Vagina (tissue), 2 donors: Measurements from ENCODE around the gene ZDHHC5. TPM values are rescaled to one million over a fixed set of nuclear protein-coding genes. Genes with fewer than 3 reads are reported as not detected.
"Not testable (repeated sequence)": the region's sequence is repeated elsewhere in the genome, so short reads cannot be mapped to it uniquely, and the experiment has no call there.

Experiments used
- DNase-seq, 2 donors: peaks; one replicate each; pipeline ENCODE4 v3.0.0-alpha.2; 2017; ENCODE audit errors: extremely low spot score in 2 of 2
- H3K27ac ChIP-seq: fragments of 200-600 bp; sonication (generic); one replicate; pipeline ENCODE4 v1.5.1; 2019
- H3K27me3 ChIP-seq: fragments of 200-600 bp; sonication (generic); one replicate; pipeline ENCODE4 v1.5.1; 2019
- H3K36me3 ChIP-seq, 2 donors: fragments of 200-600 bp; sonication (generic); one replicate each; pipeline ENCODE4 v1.5.1; 2017 to 2019
- H3K4me1 ChIP-seq: fragments of 200-600 bp; sonication (generic); one replicate; pipeline ENCODE4 v1.5.1; 2019
- H3K4me3 ChIP-seq, 2 donors: fragments of 200-600 bp; sonication (generic); 1 replicate in 1 of 2; 2 replicates in 1 of 2; pipeline ENCODE4 v1.5.1; 2016 to 2019
- H3K9me3 ChIP-seq: fragments of 200-600 bp; sonication (generic); one replicate; pipeline ENCODE4 v1.5.1; 2019
- POLR2A ChIP-seq, 2 donors: fragments of 450-650 bp; IDR thresholded peaks; one replicate each; pipeline ENCODE4 v1.6.1; 2017; ENCODE audit warnings: antibody characterized with exemption in 2 of 2, mild to moderate bottlenecking in 2 of 2, moderate library complexity in 2 of 2
- POLR2AphosphoS5 ChIP-seq, 2 donors: sonication (generic); formaldehyde crosslinking; IDR thresholded peaks; one replicate each; pipeline ENCODE4 v1.9.0; 2017; ENCODE audit warnings: antibody characterized with exemption in 2 of 2, mild to moderate bottlenecking in 2 of 2, low read depth in 1 of 2; ENCODE audit not compliant: insufficient read depth in 1 of 2
- intact Hi-C: fragments of 100-400 bp; cut with DNase I; formaldehyde crosslinking; loops from one replicate; pipeline ENCODE4 v1.15.1; 2023
- total RNA-seq: library from RNA; depleted of rRNA; stranded (reverse); fragments of >200 nt; gene quantifications from one replicate; pipeline ENCODE4 v1.2.3, GENCODE V29; 2016
- TF ChIP-seq, protein P1 (sequence below), 3 experiments: fragments of 450-650 bp in 2 of 3; fragments of 200-600 bp in 1 of 3; sonication (generic) in 1 of 3; IDR thresholded peaks; one replicate each; pipeline ENCODE4 v1.5.1; 2017 to 2019; ENCODE audit warnings: antibody characterized with exemption in 3 of 3, mild to moderate bottlenecking in 2 of 3, moderate library complexity in 2 of 3

ZDHHC5 gene
- total RNA-seq, 1 donor from 2014 or later: 46.2 TPM

DNA sequence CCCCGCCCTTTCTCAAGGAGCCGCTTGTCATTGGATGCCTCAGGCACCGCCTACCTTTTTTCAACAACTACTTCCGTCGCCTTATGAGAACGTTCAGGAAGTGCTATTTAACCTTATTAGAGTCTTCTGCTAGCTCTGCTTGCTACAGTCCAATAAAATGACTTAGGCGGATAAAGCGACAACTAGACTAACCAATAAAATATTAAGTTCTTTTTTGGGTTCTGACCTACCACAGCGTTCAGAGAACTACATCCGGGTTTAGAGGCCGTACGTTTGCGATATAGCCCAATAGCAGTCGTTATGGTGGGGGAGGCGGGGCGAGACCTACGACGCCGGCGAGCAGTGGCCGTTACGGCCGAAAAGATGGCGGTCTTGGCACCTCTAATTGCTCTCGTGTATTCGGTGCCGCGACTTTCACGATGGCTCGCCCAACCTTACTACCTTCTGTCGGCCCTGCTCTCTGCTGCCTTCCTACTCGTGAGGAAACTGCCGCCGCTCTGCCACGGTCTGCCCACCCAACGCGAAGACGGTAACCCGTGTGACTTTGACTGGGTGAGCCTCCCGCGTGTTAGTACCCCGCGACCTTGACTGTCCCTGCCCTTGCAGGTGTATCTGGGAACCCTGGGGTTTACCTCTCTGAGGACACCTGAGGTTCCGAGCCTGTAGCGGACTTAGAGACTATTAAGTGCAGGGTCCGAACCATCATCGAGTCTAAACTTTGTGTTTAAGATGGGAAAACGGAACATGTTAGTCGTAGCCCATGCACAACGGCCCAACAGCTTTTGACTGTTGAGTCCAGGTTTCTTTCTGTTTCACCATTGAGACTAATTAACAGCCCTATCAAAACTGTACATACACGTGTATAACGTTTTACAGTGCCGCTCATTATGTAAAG, 44.6 kb downstream of the ZDHHC5 start, which contains the start of gene TMX2:
TSS of gene TMX2 (plus strand) at position 338 of the 895 bp plus-strand sequence. CDS start at position 364, 26 bp downstream.
- no peaks in the 10 kb centered on the region for H3K27me3 ChIP-seq
- intact Hi-C loops: no loop called here
- TF ChIP-seq POLR2AphosphoS5 (IDR thresholded peaks at IDR 0.05; ENCODE audit: insufficient read depth in 1 of 2, low read depth in 1 of 2): peak; percentile 69 to 96
- TF ChIP-seq, protein P1, sequence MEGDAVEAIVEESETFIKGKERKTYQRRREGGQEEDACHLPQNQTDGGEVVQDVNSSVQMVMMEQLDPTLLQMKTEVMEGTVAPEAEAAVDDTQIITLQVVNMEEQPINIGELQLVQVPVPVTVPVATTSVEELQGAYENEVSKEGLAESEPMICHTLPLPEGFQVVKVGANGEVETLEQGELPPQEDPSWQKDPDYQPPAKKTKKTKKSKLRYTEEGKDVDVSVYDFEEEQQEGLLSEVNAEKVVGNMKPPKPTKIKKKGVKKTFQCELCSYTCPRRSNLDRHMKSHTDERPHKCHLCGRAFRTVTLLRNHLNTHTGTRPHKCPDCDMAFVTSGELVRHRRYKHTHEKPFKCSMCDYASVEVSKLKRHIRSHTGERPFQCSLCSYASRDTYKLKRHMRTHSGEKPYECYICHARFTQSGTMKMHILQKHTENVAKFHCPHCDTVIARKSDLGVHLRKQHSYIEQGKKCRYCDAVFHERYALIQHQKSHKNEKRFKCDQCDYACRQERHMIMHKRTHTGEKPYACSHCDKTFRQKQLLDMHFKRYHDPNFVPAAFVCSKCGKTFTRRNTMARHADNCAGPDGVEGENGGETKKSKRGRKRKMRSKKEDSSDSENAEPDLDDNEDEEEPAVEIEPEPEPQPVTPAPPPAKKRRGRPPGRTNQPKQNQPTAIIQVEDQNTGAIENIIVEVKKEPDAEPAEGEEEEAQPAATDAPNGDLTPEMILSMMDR (IDR thresholded peaks at IDR 0.05): no peak
- no peak for TF ChIP-seq POLR2A (IDR thresholded peaks at IDR 0.05)
- peak within 1 kb of the TSS; percentile 98 to 100 for H3K4me3 ChIP-seq
- H3K9me3 ChIP-seq: no peaks in the 10 kb centered on the region
- peak; percentile 96 to 99 for DNase-seq
- H3K36me3 ChIP-seq: no peaks in the 10 kb centered on the region
- peak within 1 kb of the TSS; percentile 93 for H3K27ac ChIP-seq
- peaks cover 55% of the 10 kb centered on the region for H3K4me1 ChIP-seq

GRCh38 chr11:57713835-57714234, 45.9 kb downstream of the ZDHHC5 start:
- no peak for DNase-seq
- H3K27me3 ChIP-seq: no peaks in the 10 kb centered on the region
- intact Hi-C loops: no loop called here
- no peaks in the 10 kb centered on the region for H3K36me3 ChIP-seq
- no peaks in the 10 kb centered on the region for H3K9me3 ChIP-seq
- peaks cover 47% of the 10 kb centered on the region for H3K4me1 ChIP-seq
- H3K27ac ChIP-seq: no peak overlapping the region
- TF ChIP-seq POLR2AphosphoS5 (IDR thresholded peaks at IDR 0.05; ENCODE audit: insufficient read depth in 1 of 2, low read depth in 1 of 2) (no peak), POLR2A (IDR thresholded peaks at IDR 0.05) (no peak)
- TF ChIP-seq, protein P1 (IDR thresholded peaks at IDR 0.05): no peak
- H3K4me3 ChIP-seq: peak overlapping the region; percentile 98 to 100

DNA sequence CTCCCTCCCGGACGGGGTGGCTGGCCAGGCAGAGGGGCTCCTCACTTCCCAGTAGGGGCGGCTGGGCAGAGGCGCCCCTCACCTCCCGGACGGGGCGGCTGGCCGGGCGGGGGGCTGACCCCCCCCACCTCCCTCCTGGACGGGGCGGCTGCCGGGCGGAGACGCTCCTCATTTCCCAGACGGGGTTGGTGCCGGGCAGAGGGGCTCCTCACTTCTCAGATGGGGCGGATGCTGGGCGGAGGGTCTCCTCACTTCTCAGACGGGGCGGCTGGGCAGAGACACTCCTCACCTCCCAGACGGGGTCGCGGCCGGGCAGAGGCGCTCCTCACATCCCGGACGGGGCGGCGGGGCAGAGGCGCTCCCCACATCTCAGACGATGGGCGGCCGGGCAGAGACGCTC, 48.8 kb downstream of the ZDHHC5 start:
- not testable (repeated sequence) for DNase-seq

GRCh38 chr11:57727185-57727584, 59.3 kb downstream of the ZDHHC5 start:
- TF ChIP-seq, protein P1 (IDR thresholded peaks at IDR 0.05): no peak
- no peak for TF ChIP-seq POLR2AphosphoS5 (IDR thresholded peaks at IDR 0.05; ENCODE audit: insufficient read depth in 1 of 2, low read depth in 1 of 2)
- no peak for TF ChIP-seq POLR2A (IDR thresholded peaks at IDR 0.05)
- intact Hi-C loops: no loop called here
- no peak overlapping the region for H3K27ac ChIP-seq

More for the DNA sequence above, 48.8 kb downstream of the ZDHHC5 start:
- H3K9me3 ChIP-seq, H3K36me3 ChIP-seq, H3K27ac ChIP-seq, H3K27me3 ChIP-seq, intact Hi-C loops, H3K4me3 ChIP-seq: not testable (repeated sequence)
- H3K4me1 ChIP-seq: peaks cover 26% of the 10 kb centered on the region

DNA sequence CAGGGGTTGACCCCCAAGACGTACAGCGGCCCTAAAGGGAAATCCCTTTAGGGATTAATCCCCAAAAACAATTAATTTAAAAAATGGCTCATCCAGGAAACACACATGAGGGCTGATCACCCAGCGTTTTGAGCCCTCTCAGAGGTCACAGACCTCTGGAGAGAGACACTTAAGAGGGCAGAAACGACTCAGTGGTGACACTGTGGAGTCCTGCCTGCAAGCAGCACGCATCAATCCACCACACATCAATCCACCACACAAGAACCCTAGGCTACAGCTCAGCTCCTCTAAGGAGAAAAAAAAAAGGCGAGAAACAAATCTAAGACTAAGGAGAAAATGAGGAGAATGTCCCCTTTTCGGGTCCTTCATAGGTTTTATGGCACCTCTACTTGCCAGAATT, 60.9 kb downstream of the ZDHHC5 start:
- no peak for DNase-seq
- no peak for TF ChIP-seq POLR2AphosphoS5 (IDR thresholded peaks at IDR 0.05; ENCODE audit: insufficient read depth in 1 of 2, low read depth in 1 of 2)
- no peak for TF ChIP-seq POLR2A (IDR thresholded peaks at IDR 0.05)
- TF ChIP-seq, protein P1 (IDR thresholded peaks at IDR 0.05): no peak
- H3K36me3 ChIP-seq: no peaks in the 10 kb centered on the region
- no peaks in the 10 kb centered on the region for H3K9me3 ChIP-seq
- H3K27ac ChIP-seq: no peak overlapping the region
- no peak overlapping the region for H3K4me3 ChIP-seq
- H3K27me3 ChIP-seq: no peaks in the 10 kb centered on the region
- intact Hi-C loops: no loop called here
- H3K4me1 ChIP-seq: peaks cover 4% of the 10 kb centered on the region

More at GRCh38 chr11:57727185-57727584, 59.3 kb downstream of the ZDHHC5 start:
- DNase-seq: no peak
- no peak overlapping the region for H3K4me3 ChIP-seq
- H3K9me3 ChIP-seq: no peaks in the 10 kb centered on the region
- no peaks in the 10 kb centered on the region for H3K36me3 ChIP-seq
- peaks cover 3% of the 10 kb centered on the region for H3K4me1 ChIP-seq
- H3K27me3 ChIP-seq: no peaks in the 10 kb centered on the region
